GM19023 (cell line): ENCODE data around the gene OPRM1.
"Not testable (repeated sequence)": the region's sequence is repeated elsewhere in the genome, so short reads cannot be mapped to it uniquely, and the experiment has no call there.

Experiments
- ATAC-seq: cut with Tn5 transposase; IDR thresholded peaks from one replicate; pipeline ENCODE4 v1.9.1; 2021; ENCODE audit warnings: mild to moderate bottlenecking, moderate library complexity; ENCODE audit not compliant: unreplicated experiment

The OPRM1 gene

GRCh38 chr6:154140743-154141142 is 101.7 kb downstream of the OPRM1 start:
- no peak for ATAC-seq

- no peak for ATAC-seq
These were observed 104.7 kb downstream of the OPRM1 start for GRCh38 chr6:154143753-154144152.

GRCh38 chr6:154154389-154154967 is 115.4 kb downstream of the OPRM1 start:
- ATAC-seq: no peak

GRCh38 chr6:154156135-154156896 is 117.3 kb downstream of the OPRM1 start:
- peak; percentile 72 for ATAC-seq

- peak; percentile 67 for ATAC-seq
These were observed 118.0 kb downstream of the OPRM1 start for GRCh38 chr6:154157082-154157481.

GRCh38 chr6:154157706-154158105 is 118.7 kb downstream of the OPRM1 start:
- ATAC-seq: no peak

GRCh38 chr6:154159126-154159525 is 120.1 kb downstream of the OPRM1 start:
- no peak for ATAC-seq

- peak; percentile 53 for ATAC-seq
These were observed 122.6 kb downstream of the OPRM1 start for GRCh38 chr6:154161689-154162088.

GRCh38 chr6:154164397-154164796 is 125.4 kb downstream of the OPRM1 start:
- ATAC-seq: no peak

GRCh38 chr6:154165478-154165877 is 126.4 kb downstream of the OPRM1 start:
- ATAC-seq: no peak

GRCh38 chr6:154166140-154166539 is 127.1 kb downstream of the OPRM1 start:
- ATAC-seq: no peak

- ATAC-seq: no peak
These were observed 128.1 kb downstream of the OPRM1 start for GRCh38 chr6:154167126-154167525.

GRCh38 chr6:154169193-154169847 is 130.3 kb downstream of the OPRM1 start:
- no peak for ATAC-seq

GRCh38 chr6:154170106-154170505 is 131.1 kb downstream of the OPRM1 start:
- ATAC-seq: no peak

GRCh38 chr6:154172393-154172792 is 133.4 kb downstream of the OPRM1 start:
- not testable (repeated sequence) for ATAC-seq

- ATAC-seq: no peak
These were observed 140.4 kb downstream of the OPRM1 start for GRCh38 chr6:154179434-154179833.

GRCh38 chr6:154187203-154187602 is 148.2 kb downstream of the OPRM1 start:
- ATAC-seq: no peak

- ATAC-seq: no peak
These were observed 148.7 kb downstream of the OPRM1 start for GRCh38 chr6:154187714-154188113.

GRCh38 chr6:154196333-154196885 is 157.4 kb downstream of the OPRM1 start:
- no peak for ATAC-seq

GRCh38 chr6:154197196-154197860 is 158.3 kb downstream of the OPRM1 start:
- no peak for ATAC-seq

- not testable (repeated sequence) for ATAC-seq
These were observed 162.6 kb downstream of the OPRM1 start for GRCh38 chr6:154201688-154202087.
